ENCODE measurements around the gene FBXO8. TPM values are rescaled to one million over a fixed set of nuclear protein-coding genes. Genes with fewer than 3 reads are reported as not detected.

FBXO8 gene
- total and polyA plus RNA-seq, 4 donors = 23.0 to 27.4 (median 25.7) TPM

Other genes starting within 250 kb of the FBXO8 start
- gene CEP44, start 244 bp upstream of the FBXO8 start, total RNA-seq = 10 to 100 TPM; 12.7 to 19.0 TPM
- 10 to 100 TPM in 1 of 2 donors, 1 to 10 TPM in 1; 2.4 to 11.3 TPM for gene CEP44, start 244 bp upstream of the FBXO8 start, polyA plus RNA-seq
- 1 to 10 TPM; 5.2 to 9.7 TPM for gene HPGD, start 238.8 kb upstream of the FBXO8 start, total RNA-seq
- 10 to 100 TPM in 1 of 2 donors, 1 to 10 TPM in 1; 1.6 to 89.7 TPM for gene HPGD, start 238.8 kb upstream of the FBXO8 start, polyA plus RNA-seq